ENCODE data around the gene CWF19L1. TPM values are rescaled to one million over a fixed set of nuclear protein-coding genes. Genes with fewer than 3 reads are reported as not detected.

Gene CWF19L1
- total and polyA plus RNA-seq, 2 of the 13 experiments (the other 11 are each of a cell fraction or from before 2014, with no cell fraction given), result 13.6 to 42.1 TPM

DNA sequence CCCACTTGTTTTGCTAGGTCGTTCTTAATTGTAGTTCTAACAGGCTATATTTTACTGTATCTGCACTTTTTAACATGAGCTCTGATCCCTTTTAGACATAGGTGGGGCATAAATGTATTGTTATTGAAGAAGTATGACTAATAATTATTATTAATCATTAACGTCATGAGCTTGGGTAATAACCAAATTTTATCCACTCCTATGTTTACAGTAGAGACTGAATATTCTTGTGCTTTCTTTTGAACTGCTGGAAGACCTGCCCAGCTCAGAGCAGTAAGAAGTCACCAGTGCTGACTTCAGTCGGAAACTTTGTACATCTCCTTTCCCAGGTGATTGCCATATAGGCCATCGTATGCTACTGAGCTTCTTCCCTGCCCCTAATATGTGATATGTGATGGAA is 43.9 kb upstream of the CWF19L1 start:
- POLR2A ChIA-PET, result no interaction called here
- ATAC-seq, result no peak
- Histone ChIP-seq H3K27me3 (ENCODE audit: control insufficient read depth in 1 of 2, insufficient read depth in 2 of 2, low read length in 2 of 2) (no peaks in the 10 kb centered on the region; a peak in 1 of 5 replicates), H4K20me1 (ENCODE audit: insufficient read depth, low read length) (no peaks in the 10 kb centered on the region), H3K27ac (ENCODE audit: extremely low read length, insufficient read depth, low read length) (no peak overlapping the region), H3K4me1 (ENCODE audit: insufficient read depth, low read length) (peaks cover 8% of the 10 kb centered on the region), H3K9ac (ENCODE audit: insufficient read depth, low read depth, low read length) (no peak overlapping the region), H3K9me3 (ENCODE audit: low read length) (no peaks in the 10 kb centered on the region), H2AFZ (ENCODE audit: low read length) (no peak overlapping the region), H3K79me2 (ENCODE audit: insufficient read depth, low read length) (no peaks in the 10 kb centered on the region), H3K36me3 (replicated peaks in 1 of 2; ENCODE audit: control insufficient read depth in 1 of 2, insufficient read depth in 2 of 2, low read length in 2 of 2) (no peaks in the 10 kb centered on the region), H3K4me3 (replicated peaks in 1 of 3; ENCODE audit: insufficient read depth in 1 of 3, low read depth in 2 of 3, low read length in 3 of 3) (no peak overlapping the region), H3K4me2 (ENCODE audit: low read depth, low read length) (no peak overlapping the region)
- intact Hi-C loops (cut with micrococcal nuclease; ENCODE audit: unreplicated experiment), result no loop called here
- in situ Hi-C loops (cut with HindIII; ENCODE audit: extremely low pct_ligation_motif_present, low pct_unique_long_range_greater_than_20kb), result no loop called here
- under 1% methylated on average over 4 of the region's 4 CpGs for WGBS (ENCODE audit: low lambda C conversion rate)
- TF ChIP-seq, protein P1, sequence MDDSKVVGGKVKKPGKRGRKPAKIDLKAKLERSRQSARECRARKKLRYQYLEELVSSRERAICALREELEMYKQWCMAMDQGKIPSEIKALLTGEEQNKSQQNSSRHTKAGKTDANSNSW (CRISPR knock-in tag; IDR thresholded peaks at IDR 0.05; ENCODE audit: borderline replicate concordance), result no peak
- TF ChIP-seq ZFP36 (IDR thresholded peaks at IDR 0.05; ENCODE audit: borderline replicate concordance, low read depth, low read length, partially characterized antibody) (no peak), ZNF775 (CRISPR knock-in tag; IDR thresholded peaks at IDR 0.05; ENCODE audit: borderline replicate concordance) (no peak), DR1 (CRISPR knock-in tag; IDR thresholded peaks at IDR 0.05) (no peak), AGO1 (IDR thresholded peaks at IDR 0.05; ENCODE audit: low read depth, low read length, poor library complexity, severe bottlenecking) (no peak), KDM6A (CRISPR knock-in tag; IDR thresholded peaks at IDR 0.05; ENCODE audit: low read depth) (no peak), HNRNPH1 (optimal IDR thresholded peaks at IDR 0.05; ENCODE audit: low read depth, low read length) (no peak), KAT2B (IDR thresholded peaks at IDR 0.05; ENCODE audit: borderline replicate concordance, low read depth, low read length) (no peak), EZH2 (conservative IDR thresholded peaks at IDR 0.05; ENCODE audit: low read depth, low read length) (no peak), SALL1 (CRISPR knock-in tag; IDR thresholded peaks at IDR 0.05) (no peak), RBM39 (IDR thresholded peaks at IDR 0.05; ENCODE audit: low read depth, low read length, poor library complexity, severe bottlenecking) (no peak), TEAD3 (CRISPR knock-in tag; optimal IDR thresholded peaks at IDR 0.05; ENCODE audit: borderline replicate concordance) (no peak), CREB1 (IDR thresholded peaks at IDR 0.05) (no peak), CREB1 (CRISPR knock-in tag; IDR thresholded peaks at IDR 0.05) (no peak), HNRNPL (IDR thresholded peaks at IDR 0.05; ENCODE audit: low read depth, low read length) (no peak), ZNF235 (CRISPR knock-in tag; IDR thresholded peaks at IDR 0.05; ENCODE audit: borderline replicate concordance) (no peak)
- TF ChIP-seq, protein P2, sequence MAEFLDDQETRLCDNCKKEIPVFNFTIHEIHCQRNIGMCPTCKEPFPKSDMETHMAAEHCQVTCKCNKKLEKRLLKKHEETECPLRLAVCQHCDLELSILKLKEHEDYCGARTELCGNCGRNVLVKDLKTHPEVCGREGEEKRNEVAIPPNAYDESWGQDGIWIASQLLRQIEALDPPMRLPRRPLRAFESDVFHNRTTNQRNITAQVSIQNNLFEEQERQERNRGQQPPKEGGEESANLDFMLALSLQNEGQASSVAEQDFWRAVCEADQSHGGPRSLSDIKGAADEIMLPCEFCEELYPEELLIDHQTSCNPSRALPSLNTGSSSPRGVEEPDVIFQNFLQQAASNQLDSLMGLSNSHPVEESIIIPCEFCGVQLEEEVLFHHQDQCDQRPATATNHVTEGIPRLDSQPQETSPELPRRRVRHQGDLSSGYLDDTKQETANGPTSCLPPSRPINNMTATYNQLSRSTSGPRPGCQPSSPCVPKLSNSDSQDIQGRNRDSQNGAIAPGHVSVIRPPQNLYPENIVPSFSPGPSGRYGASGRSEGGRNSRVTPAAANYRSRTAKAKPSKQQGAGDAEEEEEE (CRISPR knock-in tag; IDR thresholded peaks at IDR 0.05; ENCODE audit: borderline replicate concordance), result no peak
- TF ChIP-seq, protein P3, sequence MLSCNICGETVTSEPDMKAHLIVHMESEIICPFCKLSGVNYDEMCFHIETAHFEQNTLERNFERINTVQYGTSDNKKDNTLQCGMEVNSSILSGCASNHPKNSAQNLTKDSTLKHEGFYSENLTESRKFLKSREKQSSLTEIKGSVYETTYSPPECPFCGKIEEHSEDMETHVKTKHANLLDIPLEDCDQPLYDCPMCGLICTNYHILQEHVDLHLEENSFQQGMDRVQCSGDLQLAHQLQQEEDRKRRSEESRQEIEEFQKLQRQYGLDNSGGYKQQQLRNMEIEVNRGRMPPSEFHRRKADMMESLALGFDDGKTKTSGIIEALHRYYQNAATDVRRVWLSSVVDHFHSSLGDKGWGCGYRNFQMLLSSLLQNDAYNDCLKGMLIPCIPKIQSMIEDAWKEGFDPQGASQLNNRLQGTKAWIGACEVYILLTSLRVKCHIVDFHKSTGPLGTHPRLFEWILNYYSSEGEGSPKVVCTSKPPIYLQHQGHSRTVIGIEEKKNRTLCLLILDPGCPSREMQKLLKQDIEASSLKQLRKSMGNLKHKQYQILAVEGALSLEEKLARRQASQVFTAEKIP (CRISPR knock-in tag; IDR thresholded peaks at IDR 0.05; ENCODE audit: borderline replicate concordance), result no peak
- DNase-seq (ENCODE audit: low spot score), result no peak
- no peak for FAIRE-seq
- CTCF ChIA-PET (ENCODE audit: low intra/inter-chr PET ratio, low total read pairs), result no interaction called here
- no TSS peak for BruUV-seq (replicated peaks)

Measured in HepG2 (cell line).